H54 (cell line): ENCODE data around the gene SLC22A15.
"Not testable (repeated sequence)": the region's sequence is repeated elsewhere in the genome, so short reads cannot be mapped to it uniquely, and the experiment has no call there.

Experiments
- DNase-seq: peaks from one replicate; pipeline ENCODE4 v3.0.0; 2011; ENCODE audit warnings: low spot score, mixed read lengths; ENCODE audit not compliant: insufficient read length
- FAIRE-seq: peaks from 3 replicates; lab custom pipeline; 2011; peaks lifted over from hg19 to GRCh38; lab: Jason Lieb, UNC
- POLR2A ChIP-seq: IDR thresholded peaks from 2 replicates; pipeline ENCODE4 v1.6.1; 2011; ENCODE audit warnings: low read depth, mild to moderate bottlenecking, low read length

The SLC22A15 gene

DNA sequence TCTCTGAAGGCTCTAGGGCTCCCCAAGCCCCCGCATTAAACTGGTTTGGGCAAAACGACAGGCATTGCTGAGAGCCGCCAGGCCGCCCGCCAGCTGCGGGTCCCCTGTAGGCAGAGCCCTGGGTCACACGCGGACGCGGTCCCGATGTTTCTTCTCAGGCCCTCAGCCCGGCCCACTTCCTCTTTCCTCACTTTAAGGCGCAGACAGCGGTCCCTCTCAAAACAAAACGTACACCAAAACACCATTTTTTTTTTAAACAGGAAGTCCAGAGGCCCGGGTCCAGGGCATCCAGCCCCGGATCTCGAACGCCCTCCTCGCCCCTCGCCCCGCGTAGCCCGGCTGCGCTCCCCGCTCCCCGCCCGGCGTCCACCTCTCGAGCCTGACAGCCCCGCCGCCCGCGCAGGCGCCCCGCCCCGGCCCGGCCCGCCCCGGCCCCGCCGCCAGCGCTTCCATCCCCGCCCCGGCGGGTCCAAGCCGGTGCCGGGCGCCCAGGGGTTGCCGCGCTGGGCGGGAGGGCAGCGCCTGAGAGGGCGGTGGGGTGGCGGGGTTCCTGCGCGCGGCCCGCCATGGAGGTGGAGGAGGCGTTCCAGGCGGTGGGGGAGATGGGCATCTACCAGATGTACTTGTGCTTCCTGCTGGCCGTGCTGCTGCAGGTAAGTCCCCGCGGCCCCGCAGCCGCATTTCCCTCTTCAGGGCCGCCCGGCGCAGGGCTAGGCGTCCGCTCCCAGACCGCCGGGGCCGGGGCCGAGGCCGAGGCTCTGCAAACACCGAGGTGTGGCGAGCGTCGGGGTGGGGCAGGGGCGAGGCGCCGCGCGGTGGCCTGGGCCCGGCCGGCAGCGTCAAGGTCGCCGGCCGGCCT, at the start of gene SLC22A15:
Gene SLC22A15, plus strand, starts transcription at position 452 of the 859 bp plus-strand sequence. Its CDS starts 115 bp downstream, at position 567.
- no peak for TF ChIP-seq POLR2A
- DNase-seq (peak; percentile 20), FAIRE-seq (no peak)

DNA sequence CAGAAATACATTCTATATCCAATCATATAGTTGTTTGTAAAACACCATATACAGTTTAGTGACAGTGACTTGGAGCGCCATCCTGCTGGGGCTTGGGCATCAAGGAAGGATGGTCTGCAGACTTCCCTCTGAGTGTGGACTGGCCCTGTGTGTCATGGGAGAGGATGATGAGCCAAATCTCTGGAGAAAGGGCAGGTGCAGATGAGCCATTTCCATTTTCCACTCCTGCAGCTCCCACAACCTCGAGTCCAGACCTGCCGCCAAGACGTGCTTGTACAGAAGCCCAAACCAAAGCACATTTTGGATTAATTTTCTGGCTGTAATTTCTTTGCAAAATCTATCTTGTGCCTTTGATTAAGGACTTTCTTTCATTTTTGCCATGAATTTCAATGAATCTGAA, 48.3 kb upstream of the SLC22A15 start:
- FAIRE-seq = no peak
- no peak for TF ChIP-seq POLR2A
- DNase-seq = no peak

- DNase-seq (no peak), FAIRE-seq (no peak)
- TF ChIP-seq POLR2A = no peak
These were observed 46.4 kb upstream of the SLC22A15 start for GRCh38 chr1:115929881-115930280.

DNA sequence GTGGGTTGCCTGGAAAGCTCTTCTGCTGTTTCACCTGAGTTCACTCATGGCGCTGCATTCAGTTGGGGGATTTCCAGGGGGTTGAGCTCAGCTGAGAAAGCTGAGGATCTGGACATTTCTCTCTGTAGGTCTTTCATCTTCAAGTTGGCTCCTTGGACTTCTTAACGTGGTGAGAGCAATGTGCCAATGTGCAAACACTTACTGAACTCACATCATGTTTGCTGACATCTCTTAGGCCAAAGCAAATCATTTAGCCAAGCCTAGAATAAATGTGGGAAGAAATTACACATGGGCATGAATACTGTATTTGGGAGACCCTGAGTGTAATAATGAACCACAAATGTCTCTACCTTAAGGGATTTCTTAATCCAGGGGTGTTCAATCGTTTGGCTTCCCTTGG, 42.7 kb upstream of the SLC22A15 start:
- TF ChIP-seq POLR2A = no peak
- FAIRE-seq (no peak), DNase-seq (no peak)

GRCh38 chr1:115939455-115939854, 36.9 kb upstream of the SLC22A15 start:
- FAIRE-seq (no peak), DNase-seq (no peak)
- TF ChIP-seq POLR2A = no peak

GRCh38 chr1:115946116-115946515, 30.2 kb upstream of the SLC22A15 start:
- DNase-seq (no peak), FAIRE-seq (no peak)
- TF ChIP-seq POLR2A = no peak

DNA sequence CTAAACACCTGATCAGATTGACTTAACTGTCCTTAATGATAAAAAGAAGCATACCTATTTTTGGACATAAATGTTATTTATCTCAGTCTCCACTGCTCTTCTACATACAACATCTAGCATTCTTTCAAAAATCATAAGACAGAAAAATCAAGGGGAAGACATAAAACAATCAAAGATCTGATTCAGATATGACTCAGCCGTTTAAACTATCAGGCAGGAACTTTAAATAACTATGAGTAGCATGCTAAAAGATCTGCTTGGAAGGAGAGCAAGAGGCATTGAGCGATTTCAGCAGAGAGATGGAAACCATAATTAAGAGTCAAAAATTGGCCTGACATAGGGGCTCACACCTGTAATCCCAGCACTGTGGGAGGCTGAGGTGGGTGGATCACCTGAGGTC, 27.2 kb upstream of the SLC22A15 start:
- no peak for DNase-seq
- no peak for TF ChIP-seq POLR2A
- no peak for FAIRE-seq

DNA sequence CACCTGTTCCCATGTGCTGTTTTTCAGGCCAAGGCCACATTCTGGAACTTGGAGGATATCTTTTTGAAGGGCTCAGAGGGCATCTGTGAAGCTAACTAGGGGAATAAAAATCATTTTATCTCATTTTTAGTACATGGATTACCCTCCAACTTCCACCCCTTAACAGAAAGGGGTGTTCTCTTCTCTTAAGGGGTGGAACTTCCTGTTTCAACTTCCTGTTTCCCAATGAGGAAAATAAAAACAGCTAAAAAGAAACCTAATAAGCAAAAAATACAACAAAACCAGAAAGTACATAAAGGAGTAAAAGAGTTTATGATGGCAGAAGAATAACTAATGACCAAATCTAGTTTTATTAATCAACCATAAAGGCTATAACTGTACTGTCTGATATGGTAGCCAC, 24.8 kb upstream of the SLC22A15 start:
- no peak for DNase-seq
- FAIRE-seq = no peak
- no peak for TF ChIP-seq POLR2A

DNA sequence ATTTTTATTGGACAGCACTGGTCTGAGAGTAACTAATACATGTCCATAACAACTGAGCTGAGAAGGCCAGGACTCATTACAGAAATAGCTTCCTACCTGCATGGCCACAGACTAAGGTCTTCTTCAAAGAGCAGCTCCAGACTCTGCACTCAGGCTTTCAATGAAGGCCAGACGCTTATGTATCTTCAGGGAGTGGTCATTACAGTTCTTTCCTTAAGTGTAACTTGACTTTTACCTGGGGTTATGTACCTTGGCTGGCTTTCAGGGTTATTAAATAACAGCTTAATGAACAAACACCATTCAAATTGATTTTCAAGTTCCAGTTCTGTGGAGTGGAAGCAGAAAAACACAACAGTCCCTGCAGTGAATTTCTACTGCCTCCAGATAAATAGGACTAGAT, 23.8 kb upstream of the SLC22A15 start:
- no peak for FAIRE-seq
- no peak for DNase-seq
- no peak for TF ChIP-seq POLR2A

GRCh38 chr1:115953180-115953579, 23.1 kb upstream of the SLC22A15 start:
- DNase-seq (no peak), FAIRE-seq (no peak)
- no peak for TF ChIP-seq POLR2A

- DNase-seq (no peak), FAIRE-seq (no peak)
- no peak for TF ChIP-seq POLR2A
These were observed 21.6 kb upstream of the SLC22A15 start for GRCh38 chr1:115954684-115955083.

GRCh38 chr1:115955228-115955627, 21.1 kb upstream of the SLC22A15 start:
- TF ChIP-seq POLR2A = no peak
- no peak for DNase-seq
- FAIRE-seq = no peak

- no peak for DNase-seq
- FAIRE-seq = no peak
- no peak for TF ChIP-seq POLR2A
These were observed 17.4 kb upstream of the SLC22A15 start for GRCh38 chr1:115958866-115959265.

DNA sequence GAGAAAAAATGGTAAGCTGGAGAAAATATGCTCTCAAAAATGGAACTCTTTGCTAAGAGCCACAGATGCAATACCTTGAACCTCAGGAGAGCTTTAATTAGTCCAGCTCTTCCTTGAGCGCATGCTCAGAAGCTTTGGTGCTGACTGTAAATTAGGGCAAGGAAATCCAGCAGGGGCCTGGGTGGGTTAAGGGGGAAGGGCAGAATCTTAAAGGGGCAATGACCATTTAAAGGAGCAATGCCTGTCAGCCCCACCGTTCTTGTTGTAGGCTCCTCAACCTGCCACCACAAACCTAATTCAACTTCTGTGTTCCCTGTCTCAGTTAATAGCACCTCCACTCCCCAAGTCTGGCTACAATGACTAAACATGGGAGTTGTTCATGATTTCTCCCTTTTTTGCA, 6.8 kb upstream of the SLC22A15 start:
- DNase-seq (no peak), FAIRE-seq (no peak)
- no peak for TF ChIP-seq POLR2A

GRCh38 chr1:115971778-115972177, 4.5 kb upstream of the SLC22A15 start:
- FAIRE-seq, DNase-seq: not testable (repeated sequence)
